Hypothalamus (tissue), 51 donors: ENCODE results near the gene MICALL2.

Experiments
- DNase-seq, 51 donors: peaks; one replicate each; lab custom pipeline; 2025; lab: John Stamatoyannopoulos, UW

MICALL2 gene

GRCh38 chr7:1401011-1401410 is 58.3 kb downstream of the MICALL2 start:
- DNase-seq = no peak

GRCh38 chr7:1400371-1400770 is 58.9 kb downstream of the MICALL2 start:
- DNase-seq = no peak

DNA sequence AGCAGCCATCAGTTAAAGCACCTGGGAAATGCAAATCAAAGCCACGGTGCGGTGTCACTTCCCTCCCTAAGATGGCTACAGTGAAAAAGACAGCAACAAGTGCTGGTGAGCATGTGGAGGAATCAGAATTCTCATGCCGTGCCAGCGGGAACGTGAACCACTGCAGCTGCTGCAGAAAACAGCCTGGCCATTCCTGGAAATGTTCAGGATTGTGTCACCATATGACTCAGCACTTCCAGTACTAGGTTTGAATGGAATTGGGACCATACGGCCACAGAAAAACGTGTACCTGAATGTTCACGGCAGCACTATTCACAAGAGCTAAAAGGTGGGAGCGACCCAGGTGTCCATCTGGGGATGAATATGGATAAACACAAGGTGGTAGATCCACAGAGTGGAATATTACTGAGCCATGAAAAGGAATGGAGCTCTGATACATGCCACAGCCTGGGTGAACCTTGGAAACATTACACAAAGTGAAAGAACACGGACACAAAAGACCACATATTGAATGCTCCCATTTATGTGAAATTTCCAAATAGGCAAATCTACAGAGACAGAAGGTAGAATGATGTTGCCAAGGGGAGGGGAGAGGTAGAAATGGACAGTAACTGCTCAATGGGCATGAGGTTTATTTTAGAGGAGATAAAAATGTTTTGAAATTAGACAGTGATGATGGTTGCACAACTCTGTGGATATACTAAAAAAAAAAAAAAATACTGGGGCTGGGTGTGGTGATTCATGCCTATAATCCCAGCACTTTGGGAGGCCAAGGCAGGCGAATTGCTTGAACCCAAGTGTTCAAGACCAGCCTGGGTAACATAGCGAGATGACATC is 61.6 kb downstream of the MICALL2 start:
- no peak for DNase-seq

- DNase-seq = no peak
Measured at GRCh38 chr7:1396195-1396594, 63.1 kb downstream of the MICALL2 start.

DNA sequence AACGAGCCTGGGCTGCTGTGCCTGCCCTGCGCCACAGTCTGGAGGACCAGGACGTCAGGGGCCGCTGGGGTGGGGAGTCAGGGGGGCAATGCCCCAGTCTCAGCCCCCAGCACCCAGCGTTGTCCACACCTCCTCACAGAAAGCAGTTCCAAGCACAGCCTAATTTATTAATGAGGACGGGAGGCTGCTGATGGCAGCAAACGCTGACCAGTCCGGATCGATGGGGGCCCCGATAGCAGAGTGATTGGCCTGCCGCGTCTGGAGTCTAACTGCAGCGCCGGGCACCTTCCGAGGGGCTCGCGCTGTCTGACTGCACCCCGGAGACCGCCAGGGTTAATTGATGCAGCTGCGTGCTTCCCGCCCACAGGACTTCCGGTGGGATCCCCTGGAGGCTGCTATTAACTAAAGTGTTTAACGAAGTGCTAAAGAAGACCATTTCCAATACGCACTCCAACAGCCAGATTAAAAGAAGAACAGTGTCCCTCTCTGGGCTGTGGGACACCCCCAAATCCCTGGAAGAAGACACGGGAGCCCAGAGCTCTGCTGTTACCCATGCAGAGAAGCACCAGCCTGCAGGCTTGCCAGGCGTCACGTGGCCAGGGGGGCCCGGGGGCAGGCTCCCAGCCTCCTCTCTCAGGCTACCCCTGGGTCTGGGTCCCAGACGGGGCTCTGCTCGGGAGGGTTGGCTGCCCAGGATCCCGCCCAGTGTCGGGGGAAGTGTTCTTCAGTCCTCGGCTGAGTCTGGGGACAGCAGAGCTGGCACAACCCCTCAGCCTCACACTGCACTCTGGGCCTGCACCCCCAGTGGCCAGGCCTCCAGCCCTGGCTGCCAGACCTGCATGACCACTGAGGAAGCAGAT is 63.8 kb downstream of the MICALL2 start:
- no peak for DNase-seq

- DNase-seq = no peak
Measured at GRCh38 chr7:1394371-1394770, 64.9 kb downstream of the MICALL2 start.

GRCh38 chr7:1393421-1393820 is 65.8 kb downstream of the MICALL2 start:
- DNase-seq = no peak

- DNase-seq = no peak
Measured at GRCh38 chr7:1392556-1392955, 66.7 kb downstream of the MICALL2 start.

DNA sequence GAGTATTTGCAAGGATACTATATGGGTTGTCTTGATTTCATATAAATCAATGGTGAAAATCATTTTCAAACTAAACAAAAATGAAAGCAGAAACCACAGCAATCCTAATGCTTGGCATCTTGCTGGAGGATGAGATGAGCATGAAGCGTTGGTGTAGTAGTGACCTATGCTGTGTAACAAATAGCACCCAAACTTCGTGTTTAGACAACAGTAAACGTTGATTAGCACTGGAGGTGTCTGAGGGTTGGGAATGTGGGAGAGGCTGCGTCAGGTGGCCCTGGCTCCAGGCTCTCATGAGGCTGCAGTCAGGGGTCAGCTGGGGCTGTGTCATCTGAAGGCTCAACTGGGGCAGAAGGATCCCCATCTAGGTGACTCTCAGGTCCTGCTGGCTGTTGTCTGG is 67.8 kb downstream of the MICALL2 start:
- no peak for DNase-seq

GRCh38 chr7:1388703-1389335 is 70.5 kb downstream of the MICALL2 start:
- DNase-seq = no peak

- no peak for DNase-seq
Measured at GRCh38 chr7:1388021-1388702, 71.1 kb downstream of the MICALL2 start.

GRCh38 chr7:1387261-1387660 is 72.0 kb downstream of the MICALL2 start:
- DNase-seq = no peak

DNA sequence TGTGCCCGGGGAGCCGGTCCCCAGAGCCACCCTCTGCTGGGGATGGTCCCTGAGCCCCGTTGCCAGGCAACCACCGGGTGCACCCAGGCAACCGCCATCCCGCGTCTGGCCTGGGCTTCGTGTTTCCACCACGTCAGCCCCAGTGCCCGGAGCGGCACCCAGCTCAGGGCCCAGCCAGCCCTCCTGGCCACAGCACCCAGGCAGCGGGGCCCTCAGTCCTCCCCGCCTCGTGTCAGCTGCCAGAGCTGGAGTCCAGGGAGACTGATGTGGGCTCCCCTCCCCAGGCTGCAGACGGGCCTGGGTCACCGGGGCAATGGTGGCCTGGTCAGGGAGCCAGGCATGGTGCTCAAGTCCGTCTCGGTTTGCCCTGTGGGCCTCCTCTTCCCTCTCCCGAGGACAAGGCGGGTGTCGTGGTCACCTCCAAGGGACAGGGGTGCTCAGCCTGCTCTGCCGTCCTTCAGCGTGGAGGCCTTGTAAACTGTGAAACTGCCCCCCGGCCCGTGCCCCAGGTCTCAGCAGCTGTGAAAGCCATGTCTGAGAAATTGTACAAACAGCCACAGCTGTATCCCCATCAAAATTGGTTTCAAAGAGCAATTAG is 72.5 kb downstream of the MICALL2 start:
- DNase-seq = peak in 19 of 51 donors; percentile 1 to 50 (median 19)

DNA sequence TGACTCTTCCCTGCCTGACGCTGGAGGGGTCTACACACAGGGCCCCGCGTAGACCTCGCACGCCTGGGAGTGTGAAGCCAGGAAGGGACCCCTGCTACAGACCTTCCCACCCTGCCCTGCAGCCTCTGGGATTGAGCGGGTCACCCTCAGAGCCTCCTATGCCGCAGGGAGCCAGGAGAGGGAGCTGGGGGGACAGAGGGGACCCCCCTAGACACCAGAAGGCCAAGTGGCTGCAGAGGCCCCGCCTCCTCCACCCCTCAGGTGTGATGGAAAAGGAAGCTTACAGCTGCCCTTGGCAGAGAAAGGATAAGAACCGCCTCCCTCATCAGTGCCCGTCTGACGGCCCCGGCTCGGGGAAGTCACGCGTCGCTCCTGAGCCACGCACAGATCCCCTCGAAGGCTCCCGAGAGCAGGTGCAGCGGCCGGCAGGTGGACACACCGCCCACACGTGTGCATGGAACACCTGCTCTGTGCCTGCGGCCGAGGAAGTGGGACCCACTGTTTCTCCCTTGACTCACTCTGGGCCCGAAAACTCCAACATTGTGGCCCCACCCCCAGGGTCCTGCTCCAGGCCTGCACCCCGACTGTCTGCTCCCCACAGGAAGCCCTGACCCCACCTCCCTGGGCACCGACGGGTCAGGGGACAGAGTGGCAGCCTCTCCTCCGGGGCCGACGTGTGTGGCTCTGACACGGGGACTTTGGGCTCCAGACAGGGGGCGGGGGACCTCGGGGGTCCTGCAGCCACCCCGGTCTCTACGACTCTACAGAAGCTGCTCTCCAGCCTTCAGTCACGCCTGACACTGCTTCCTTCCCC is 73.3 kb downstream of the MICALL2 start:
- DNase-seq = no peak

GRCh38 chr7:1385086-1385808 is 74.0 kb downstream of the MICALL2 start:
- no peak for DNase-seq
